ENCODE results near the gene NDUFS4.

DNA sequence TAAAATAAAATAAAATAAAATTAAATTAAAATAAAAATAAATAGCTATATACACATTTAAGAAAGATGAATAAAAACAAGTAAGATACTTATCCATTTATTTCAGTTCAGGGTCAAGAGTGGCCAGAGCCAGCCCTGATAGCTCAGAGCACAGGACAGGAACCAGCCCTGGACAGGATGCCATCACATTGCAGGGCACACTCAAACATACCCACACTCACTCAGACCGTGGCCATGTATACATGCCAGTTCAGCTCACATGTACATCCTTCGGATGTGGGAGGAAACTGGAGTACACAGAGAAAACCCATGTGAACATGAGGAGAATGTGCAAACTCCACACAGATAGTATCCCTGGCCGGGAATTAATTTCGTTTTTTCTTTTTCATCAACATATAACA lies 21.8 kb downstream of the NDUFS4 start:
- TF ChIP-seq POLR2A (IDR thresholded peaks at IDR 0.05; ENCODE audit: low read depth, low read length) = no peak
- TF ChIP-seq CTCF (conservative IDR thresholded peaks at IDR 0.05; ENCODE audit: low read depth, low read length) = no peak
